HCT116 (cell line): ENCODE measurements around the gene GMPR2. TPM values are rescaled to one million over a fixed set of nuclear protein-coding genes. Genes with fewer than 3 reads are reported as not detected.

ENCODE experiments used
- ATAC-seq: fragments of 200-7000 bp; cut with Tn5 transposase; 2 replicates; pipeline ENCODE4 v1.9.1; 2020; ENCODE audit warnings: mild to moderate bottlenecking, moderate library complexity
- BruUV-seq: library from RNA; stranded (reverse); fragments of 400-500 nt; replicated peaks from 2 replicates; lab custom pipeline; 2021; lab: Mats Ljungman, UMichigan
- CTCF ChIA-PET: fragments of 300-600 bp; sonication (Branson Sonifier 250); formaldehyde crosslinking; loops from one replicate; lab custom pipeline; 2021; ENCODE audit warnings: antibody characterized with exemption; lab: Charles Lee
- POLR2A ChIA-PET: fragments of 300-600, 350-600 bp; sonication (Branson Sonifier 250); formaldehyde crosslinking; loops from one replicate; lab custom pipeline; 2021; ENCODE audit warnings: antibody characterized with exemption; lab: Charles Lee
- RAD21 ChIA-PET, 2 experiments: fragments of 300-600 bp; sonication (Branson Sonifier 250); formaldehyde crosslinking; loops; one replicate each; lab custom pipeline; 2023; ENCODE audit warnings: low total read pairs in 2 of 2; ENCODE audit not compliant: uncharacterized antibody in 2 of 2, unreplicated experiment in 2 of 2, low non-redundant PET in 1 of 2; lab: Charles Lee
- DNase-seq: peaks from one replicate; pipeline ENCODE4 v3.0.0-alpha.2; 2010; ENCODE audit warnings: low read depth, low spot score
- H2AFZ ChIP-seq: fragments of 200-600 bp; shearing (Covaris generic), sonication (generic); 2 replicates; pipeline ENCODE4 v1.6.1; 2017; ENCODE audit warnings: low read depth, mixed run types, mixed read lengths, antibody characterized with exemption, low read length; ENCODE audit not compliant: poor library complexity, severe bottlenecking
- H3K27ac ChIP-seq: 2 replicates; pipeline ENCODE4 v1.5.1; 2012; ENCODE audit warnings: low read depth, low read length
- H3K27me3 ChIP-seq: fragments of 200-600 bp; sonication (generic); 2 replicates; pipeline ENCODE4 v1.6.1; 2016; ENCODE audit warnings: mixed run types, low read length, mixed read lengths; ENCODE audit not compliant: insufficient read depth
- H3K36me3 ChIP-seq, 2 experiments: fragments of 200-500 bp in 1 of 2; fragments of 200-600 bp in 1 of 2; sonication (Bioruptor generic) in 1 of 2; sonication (generic) in 1 of 2; 2 replicates each; pipeline versions ENCODE4 v1.5.1 to v1.6.1; 2014 to 2016; ENCODE audit warnings: low read length in 2 of 2, inconsistent platforms in 1 of 2, mixed read lengths in 1 of 2, mixed run types in 1 of 2; ENCODE audit not compliant: insufficient read depth in 2 of 2, control insufficient read depth in 1 of 2
- H3K4me1 ChIP-seq, 2 experiments: fragments of 200-600 bp in 1 of 2; sonication (generic) in 1 of 2; 2 replicates each; pipeline versions ENCODE4 v1.5.1 to v1.6.1; 2012 to 2017; ENCODE audit warnings: low read length in 2 of 2, inconsistent platforms in 1 of 2, mild to moderate bottlenecking in 1 of 2, mixed read lengths in 1 of 2, mixed run types in 1 of 2, moderate library complexity in 1 of 2; ENCODE audit not compliant: insufficient read depth in 2 of 2, control insufficient read depth in 1 of 2
- H3K4me2 ChIP-seq: fragments of 200-600 bp; sonication (generic); 2 replicates; pipeline ENCODE4 v1.6.1; 2017; ENCODE audit warnings: mixed run types, low read length, mixed read lengths
- H3K4me3 ChIP-seq, 2 experiments: fragments of 200-600 bp in 1 of 2; sonication (generic) in 1 of 2; replicated peaks in 1 of 2; 2 replicates each; pipeline ENCODE4 v1.5.1; 2011 to 2016; ENCODE audit warnings: low read length in 2 of 2, control low read depth in 1 of 2, low read depth in 1 of 2, mild to moderate bottlenecking in 1 of 2, mixed read lengths in 1 of 2, mixed run types in 1 of 2
- H3K79me2 ChIP-seq: fragments of 200-600 bp; sonication (generic); 2 replicates; pipeline ENCODE4 v1.6.1; 2017; ENCODE audit warnings: mild to moderate bottlenecking, mixed run types, low read length, moderate library complexity, mixed read lengths; ENCODE audit not compliant: insufficient read depth
- H3K9ac ChIP-seq: fragments of 200-600 bp; sonication (generic); 2 replicates; pipeline ENCODE4 v1.6.1; 2016; ENCODE audit warnings: low read length, mixed read lengths
- H3K9me2 ChIP-seq: fragments of 200-600 bp; sonication (generic), shearing (Covaris generic); 2 replicates; pipeline ENCODE4 v1.6.1; 2017; ENCODE audit warnings: mixed run types, mild to moderate bottlenecking, moderate library complexity; ENCODE audit not compliant: insufficient read depth
- H3K9me3 ChIP-seq, 2 experiments: fragments of 200-500 bp in 1 of 2; fragments of 200-600 bp in 1 of 2; sonication (Bioruptor generic) in 1 of 2; sonication (generic) in 1 of 2; 2 replicates each; pipeline ENCODE4 v1.6.1; 2014 to 2017; ENCODE audit warnings: low read length in 2 of 2, mixed read lengths in 2 of 2, inconsistent platforms in 1 of 2, low read depth in 1 of 2, mild to moderate bottlenecking in 1 of 2, mixed run types in 1 of 2, moderate library complexity in 1 of 2; ENCODE audit not compliant: control insufficient read depth in 1 of 2, insufficient read depth in 1 of 2
- H4K20me1 ChIP-seq: fragments of 200-600 bp; sonication (generic), shearing (Covaris generic); 2 replicates; pipeline ENCODE4 v1.6.1; 2017; ENCODE audit warnings: mixed run types, mild to moderate bottlenecking, moderate library complexity; ENCODE audit not compliant: insufficient read depth
- CEBPB ChIP-seq: IDR thresholded peaks from 2 replicates; pipeline ENCODE4 v1.6.1; 2012; ENCODE audit warnings: low read depth
- EGR1 ChIP-seq: IDR thresholded peaks from 2 replicates; pipeline ENCODE4 v1.6.1; 2012; ENCODE audit warnings: low read depth
- ELF1 ChIP-seq: IDR thresholded peaks from 2 replicates; pipeline ENCODE4 v1.6.1; 2012; ENCODE audit warnings: low read depth, borderline replicate concordance
- EZH2phosphoT487 ChIP-seq: fragments of 200-600 bp; IDR thresholded peaks from 2 replicates; pipeline ENCODE4 v1.6.1; 2018; ENCODE audit warnings: antibody characterized with exemption, borderline replicate concordance
- RAD21 ChIP-seq: IDR thresholded peaks from 2 replicates; pipeline ENCODE4 v1.6.1; 2012; ENCODE audit warnings: low read depth, mild to moderate bottlenecking
- SIN3A ChIP-seq: IDR thresholded peaks from 2 replicates; pipeline ENCODE4 v1.6.1; 2012; ENCODE audit warnings: low read depth
- SP1 ChIP-seq: IDR thresholded peaks from 2 replicates; pipeline ENCODE4 v1.6.1; 2012; ENCODE audit warnings: low read depth
- SRF ChIP-seq: IDR thresholded peaks from 2 replicates; pipeline ENCODE4 v1.6.1; 2012; ENCODE audit warnings: low read depth
- YY1 ChIP-seq: IDR thresholded peaks from 2 replicates; pipeline ENCODE4 v1.6.1; 2011; ENCODE audit warnings: low read length, low read depth, moderate library complexity, mild to moderate bottlenecking; ENCODE audit not compliant: insufficient replicate concordance; ENCODE audit errors: extremely low read depth
- ZFX ChIP-seq: fragments of 450-650 bp; IDR thresholded peaks from 2 replicates; pipeline ENCODE4 v1.6.1; 2017
- intact Hi-C: fragments of 100-400 bp; cut with micrococcal nuclease; formaldehyde crosslinking; loops from 2 replicates; pipeline ENCODE4 v1.10.0; 2022
- total RNA-seq: library from RNA; stranded (reverse); gene quantifications from one replicate; pipeline ENCODE4 v1.2.1, GENCODE V29; 2021; ENCODE audit not compliant: unreplicated experiment
- TF ChIP-seq, protein P1 (sequence below): IDR thresholded peaks from 2 replicates; pipeline ENCODE4 v1.6.1; 2011; ENCODE audit warnings: mild to moderate bottlenecking, low read length, moderate library complexity; ENCODE audit not compliant: insufficient replicate concordance; ENCODE audit errors: extremely low read depth
- TF ChIP-seq, protein P2 (sequence below): IDR thresholded peaks from 2 replicates; pipeline ENCODE4 v1.6.1; 2012
- TF ChIP-seq, protein P3 (sequence below): IDR thresholded peaks from 2 replicates; pipeline ENCODE4 v1.6.1; 2012

GMPR2 gene
- total RNA-seq, 1 experiment from 2014 or later: 66.9 TPM

DNA sequence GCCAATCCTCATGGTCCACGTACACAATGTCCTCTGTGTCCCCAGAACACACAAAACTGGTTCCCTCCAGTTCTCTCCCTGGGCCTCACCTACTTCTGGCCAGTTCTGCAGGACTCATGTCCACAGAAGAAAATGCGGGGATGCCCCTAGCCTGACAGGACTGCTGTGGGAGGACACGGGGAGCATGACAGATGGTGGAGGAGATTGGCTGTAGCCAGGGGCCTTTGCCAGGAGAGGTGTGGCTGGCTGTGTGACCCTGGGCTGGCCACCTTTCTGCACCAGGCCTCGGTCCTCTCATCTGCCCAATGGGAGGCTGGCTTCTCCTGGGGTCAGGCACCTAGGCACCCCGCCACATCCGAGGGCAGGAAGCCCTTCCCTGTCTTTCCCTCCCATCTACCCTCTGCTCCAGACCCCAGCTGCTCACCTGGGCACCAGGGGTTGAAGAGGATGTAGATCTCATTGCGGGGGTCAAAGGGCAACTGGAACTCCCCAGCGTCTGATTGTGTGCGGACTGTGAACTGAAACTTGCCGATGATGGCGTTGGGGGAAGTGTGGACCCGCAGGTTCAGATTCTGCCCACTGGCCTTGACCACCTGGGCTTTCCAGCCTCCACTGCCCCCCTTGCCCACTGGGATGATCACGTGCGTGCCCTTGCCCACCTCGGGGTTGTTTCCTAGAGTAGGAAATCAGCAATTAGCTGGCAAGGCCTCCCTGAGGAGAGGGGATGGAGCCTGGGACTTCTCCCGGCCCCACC, 27.5 kb downstream of the GMPR2 start:
- no peaks in the 10 kb centered on the region for H3K9me2 ChIP-seq
- H3K27me3 ChIP-seq: no peaks in the 10 kb centered on the region
- H3K4me1 ChIP-seq: peaks cover 10 to 14% of the 10 kb centered on the region in 2 experiments
- TF ChIP-seq EZH2phosphoT487: no peak
- no peak for TF ChIP-seq SIN3A
- TF ChIP-seq, protein P1, sequence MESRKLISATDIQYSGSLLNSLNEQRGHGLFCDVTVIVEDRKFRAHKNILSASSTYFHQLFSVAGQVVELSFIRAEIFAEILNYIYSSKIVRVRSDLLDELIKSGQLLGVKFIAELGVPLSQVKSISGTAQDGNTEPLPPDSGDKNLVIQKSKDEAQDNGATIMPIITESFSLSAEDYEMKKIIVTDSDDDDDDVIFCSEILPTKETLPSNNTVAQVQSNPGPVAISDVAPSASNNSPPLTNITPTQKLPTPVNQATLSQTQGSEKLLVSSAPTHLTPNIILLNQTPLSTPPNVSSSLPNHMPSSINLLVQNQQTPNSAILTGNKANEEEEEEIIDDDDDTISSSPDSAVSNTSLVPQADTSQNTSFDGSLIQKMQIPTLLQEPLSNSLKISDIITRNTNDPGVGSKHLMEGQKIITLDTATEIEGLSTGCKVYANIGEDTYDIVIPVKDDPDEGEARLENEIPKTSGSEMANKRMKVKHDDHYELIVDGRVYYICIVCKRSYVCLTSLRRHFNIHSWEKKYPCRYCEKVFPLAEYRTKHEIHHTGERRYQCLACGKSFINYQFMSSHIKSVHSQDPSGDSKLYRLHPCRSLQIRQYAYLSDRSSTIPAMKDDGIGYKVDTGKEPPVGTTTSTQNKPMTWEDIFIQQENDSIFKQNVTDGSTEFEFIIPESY: no peak
- TF ChIP-seq, protein P2, sequence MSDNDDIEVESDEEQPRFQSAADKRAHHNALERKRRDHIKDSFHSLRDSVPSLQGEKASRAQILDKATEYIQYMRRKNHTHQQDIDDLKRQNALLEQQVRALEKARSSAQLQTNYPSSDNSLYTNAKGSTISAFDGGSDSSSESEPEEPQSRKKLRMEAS: no peak
- TF ChIP-seq RAD21: no peak
- no peak for TF ChIP-seq SP1
- no peak for TF ChIP-seq CEBPB
- TF ChIP-seq EGR1: no peak
- no peak for TF ChIP-seq SRF
- TF ChIP-seq, protein P3, sequence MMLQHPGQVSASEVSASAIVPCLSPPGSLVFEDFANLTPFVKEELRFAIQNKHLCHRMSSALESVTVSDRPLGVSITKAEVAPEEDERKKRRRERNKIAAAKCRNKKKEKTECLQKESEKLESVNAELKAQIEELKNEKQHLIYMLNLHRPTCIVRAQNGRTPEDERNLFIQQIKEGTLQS: no peak
- TF ChIP-seq ZFX: no peak
- TF ChIP-seq ELF1: no peak
- TF ChIP-seq YY1: no peak
- CTCF ChIA-PET: no interaction called here
- no peaks in the 10 kb centered on the region for H4K20me1 ChIP-seq
- H3K4me2 ChIP-seq: no peak overlapping the region
- H3K4me3 ChIP-seq: no peak overlapping the region
- no peaks in the 10 kb centered on the region for H3K79me2 ChIP-seq
- no TSS peak for BruUV-seq
- H3K27ac ChIP-seq: no peak overlapping the region
- RAD21 ChIA-PET: no interaction called here
- H2AFZ ChIP-seq: no peak overlapping the region
- intact Hi-C loops: no loop called here
- H3K9me3 ChIP-seq: no peaks in the 10 kb centered on the region
- no peaks in the 10 kb centered on the region for H3K36me3 ChIP-seq
- POLR2A ChIA-PET: no interaction called here
- no peak for ATAC-seq
- H3K9ac ChIP-seq: no peak overlapping the region
- DNase-seq: no peak
